HepG2 (cell line): ENCODE measurements around the gene RHBDD1. TPM values are rescaled to one million over a fixed set of nuclear protein-coding genes. Genes with fewer than 3 reads are reported as not detected.
A peak's percentile ranks its signal among the peaks of the same experiment; 100 is the strongest.

ENCODE experiments used
- AHDC1 ChIP-seq: sonication (generic); formaldehyde crosslinking; IDR thresholded peaks from 2 replicates; pipeline ENCODE4 v1.5.1; 2020; ENCODE audit warnings: mild to moderate bottlenecking, missing genetic modification reagents, borderline replicate concordance
- BORCS8-MEF2B ChIP-seq: sonication (generic); formaldehyde crosslinking; IDR thresholded peaks from 2 replicates; pipeline ENCODE4 v1.8.0; 2022; ENCODE audit warnings: mild to moderate bottlenecking, missing genetic modification reagents
- CAMTA2 ChIP-seq: sonication (generic); formaldehyde crosslinking; IDR thresholded peaks from 2 replicates; pipeline ENCODE4 v1.4.0; 2020; ENCODE audit warnings: mild to moderate bottlenecking, missing genetic modification reagents, borderline replicate concordance
- MTF2 ChIP-seq: sonication (generic); formaldehyde crosslinking; IDR thresholded peaks from 2 replicates; pipeline ENCODE4 v1.5.0; 2020; ENCODE audit warnings: missing genetic modification reagents, borderline replicate concordance
- MXI1 ChIP-seq: IDR thresholded peaks from 3 replicates; pipeline ENCODE4 v1.6.1; 2012; ENCODE audit warnings: low read depth, low read length, inconsistent platforms, borderline replicate concordance
- PRDM10 ChIP-seq: sonication (generic); formaldehyde crosslinking; IDR thresholded peaks from 2 replicates; pipeline ENCODE4 v1.4.0; 2020; ENCODE audit warnings: low read depth, missing genetic modification reagents
- ZHX1 ChIP-seq: sonication (generic); formaldehyde crosslinking; IDR thresholded peaks from 2 replicates; pipeline ENCODE4 v1.8.1; 2022; ENCODE audit warnings: low read depth, mild to moderate bottlenecking, missing genetic modification reagents
- ZNF12 ChIP-seq: sonication (generic); formaldehyde crosslinking; IDR thresholded peaks from 2 replicates; pipeline ENCODE4 v1.5.0; 2020; ENCODE audit warnings: missing genetic modification reagents
- polyA plus RNA-seq, 8 experiments: library from polyadenylated mRNA; depleted of rRNA in 3 of 8; stranded (reverse) in 7 of 8; unstranded in 1 of 8; fragments of >200 nt; fragmentation: Illumina TruSeq in 4 of 8; extraction: Trizol in 4 of 8; gene quantifications; 2 replicates each; pipeline versions ENCODE4 v1.2.1 to v1.2.3, GENCODE V29; 2011 to 2016; ENCODE audit warnings: low read depth in 4 of 8, missing spikeins in 1 of 8, mixed read lengths in 1 of 8; ENCODE audit not compliant: insufficient read depth in 1 of 8
- total RNA-seq, 5 experiments: library from RNA; depleted of rRNA; stranded (reverse); fragments of >200 nt; fragmentation: Illumina TruSeq; extraction: Trizol; gene quantifications; 2 replicates each; pipeline ENCODE4 v1.2.3, GENCODE V29; 2016; ENCODE audit warnings: low read depth in 1 of 5

The RHBDD1 gene
- total and polyA plus RNA-seq, 2 of the 13 experiments (the other 11 are each of a cell fraction or from before 2014, with no cell fraction given): 8.2 to 9.5 TPM

GRCh38 chr2:226984750-226985582 lies 149.1 kb downstream of the RHBDD1 start (continued):
- no peak for TF ChIP-seq PRDM10 (CRISPR knock-in tag)
- peak; percentile 37; the same call in 1 of the 2 replicates for TF ChIP-seq AHDC1 (CRISPR knock-in tag)
- no peak for TF ChIP-seq CAMTA2 (CRISPR knock-in tag)
- no peak for TF ChIP-seq ZHX1 (CRISPR knock-in tag)
- TF ChIP-seq ZNF12 (CRISPR knock-in tag): no peak
- no peak for TF ChIP-seq MXI1
- TF ChIP-seq MTF2 (CRISPR knock-in tag): 0 out of 2 replicates have a peak, but pooled peaks have one; percentile 33
- no peak for TF ChIP-seq BORCS8-MEF2B
- TF ChIP-seq, all 625 proteins: peak for 20
